SK-N-SH treated with all-trans-retinoic acid at 6 μM for 48 hours (cell line): Measurements from ENCODE around the gene HEPN1.

Source experiments
- ATAC-seq: fragments of 200-7000 bp; cut with Tn5 transposase; 3 replicates; pipeline ENCODE4 v1.9.1; 2020; ENCODE audit warnings: mild to moderate bottlenecking, moderate library complexity
- ARNTL ChIP-seq: fragments of 450-650 bp; formaldehyde crosslinking; IDR thresholded peaks from 2 replicates; pipeline ENCODE4 v1.5.0; 2020; ENCODE audit warnings: low read depth, mild to moderate bottlenecking, moderate library complexity, borderline replicate concordance
- BACH2 ChIP-seq: fragments of 250-450 bp; sonication (Bioruptor Pico); IDR thresholded peaks from 2 replicates; pipeline ENCODE4 v1.9.0; 2021; ENCODE audit warnings: mild to moderate bottlenecking, borderline replicate concordance
- CREB5 ChIP-seq: fragments of 250-450 bp; sonication (Bioruptor Pico); IDR thresholded peaks from 2 replicates; pipeline ENCODE4 v1.5.1; 2020; ENCODE audit warnings: low read depth, mild to moderate bottlenecking, moderate library complexity
- CSDC2 ChIP-seq: fragments of 250-450 bp; sonication (Bioruptor Pico); IDR thresholded peaks from 2 replicates; pipeline ENCODE4 v1.5.0; 2020; ENCODE audit warnings: mild to moderate bottlenecking, moderate library complexity
- ESRRG ChIP-seq: fragments of 250-450 bp; sonication (Bioruptor Pico); IDR thresholded peaks from 2 replicates; pipeline ENCODE4 v1.6.1; 2021; ENCODE audit warnings: mild to moderate bottlenecking
- GLIS3 ChIP-seq: fragments of 250-450 bp; sonication (Bioruptor Pico); IDR thresholded peaks from 2 replicates; pipeline ENCODE4 v1.5.0; 2020; ENCODE audit warnings: mild to moderate bottlenecking, moderate library complexity
- ISL1 ChIP-seq: fragments of 250-450 bp; sonication (Bioruptor Pico); IDR thresholded peaks from 2 replicates; pipeline ENCODE4 v2.1.2; 2022; ENCODE audit warnings: mild to moderate bottlenecking, moderate library complexity
- OSR1 ChIP-seq: fragments of 250-450 bp; sonication (Bioruptor Pico); IDR thresholded peaks from 2 replicates; pipeline ENCODE4 v1.8.0; 2022; ENCODE audit warnings: moderate library complexity, mild to moderate bottlenecking, inconsistent platforms
- PATZ1 ChIP-seq: fragments of 250-450 bp; sonication (Bioruptor Pico); IDR thresholded peaks from 2 replicates; pipeline ENCODE4 v1.8.0; 2020; ENCODE audit warnings: mild to moderate bottlenecking, moderate library complexity, borderline replicate concordance
- PPARA ChIP-seq: fragments of 250-450 bp; sonication (Bioruptor Pico); IDR thresholded peaks from 2 replicates; pipeline ENCODE4 v1.5.0; 2020; ENCODE audit warnings: mild to moderate bottlenecking, borderline replicate concordance
- RARB ChIP-seq: fragments of 250-450 bp; sonication (Bioruptor Pico); IDR thresholded peaks from 2 replicates; pipeline ENCODE4 v1.8.0; 2021; ENCODE audit warnings: mild to moderate bottlenecking, moderate library complexity
- SNAI2 ChIP-seq: fragments of 250-450 bp; sonication (Bioruptor Pico); IDR thresholded peaks from 2 replicates; pipeline ENCODE4 v1.5.0; 2020; ENCODE audit warnings: mild to moderate bottlenecking, moderate library complexity
- TCF4 ChIP-seq: fragments of 250-450 bp; sonication (Bioruptor Pico); IDR thresholded peaks from 2 replicates; pipeline ENCODE4 v1.8.0; 2021; ENCODE audit warnings: mild to moderate bottlenecking, moderate library complexity, borderline replicate concordance
- TOX ChIP-seq: fragments of 250-450 bp; sonication (Bioruptor Pico); IDR thresholded peaks from 2 replicates; pipeline ENCODE4 v1.8.0; 2021; ENCODE audit warnings: mild to moderate bottlenecking, moderate library complexity, borderline replicate concordance
- TSHZ2 ChIP-seq: fragments of 250-450 bp; sonication (Bioruptor Pico); IDR thresholded peaks from 2 replicates; pipeline ENCODE4 v1.5.0; 2020; ENCODE audit warnings: mild to moderate bottlenecking, moderate library complexity
- ZC3H10 ChIP-seq: fragments of 250-450 bp; sonication (Bioruptor Pico); IDR thresholded peaks from 2 replicates; pipeline ENCODE4 v1.5.1; 2021; ENCODE audit warnings: mild to moderate bottlenecking, moderate library complexity
- ZFP3 ChIP-seq: fragments of 250-450 bp; sonication (Bioruptor Pico); IDR thresholded peaks from 2 replicates; pipeline ENCODE4 v1.5.0; 2020; ENCODE audit warnings: mild to moderate bottlenecking, moderate library complexity
- ZFP30 ChIP-seq: fragments of 450-650 bp; formaldehyde crosslinking; IDR thresholded peaks from 2 replicates; pipeline ENCODE4 v1.5.0; 2022; ENCODE audit warnings: mild to moderate bottlenecking, moderate library complexity
- ZNF565 ChIP-seq: fragments of 450-650 bp; formaldehyde crosslinking; conservative IDR thresholded peaks from 2 replicates; pipeline ENCODE4 v1.5.0; 2020; ENCODE audit warnings: low read depth, mild to moderate bottlenecking, moderate library complexity
- ZNF70 ChIP-seq: fragments of 450-650 bp; formaldehyde crosslinking; IDR thresholded peaks from 2 replicates; pipeline ENCODE4 v1.5.0; 2020; ENCODE audit warnings: mild to moderate bottlenecking, moderate library complexity
- ZNF8 ChIP-seq: fragments of 450-650 bp; formaldehyde crosslinking; IDR thresholded peaks from 2 replicates; pipeline ENCODE4 v1.5.0; 2020; ENCODE audit warnings: mild to moderate bottlenecking, moderate library complexity
- TF ChIP-seq, protein P1 (sequence below): fragments of 250-450 bp; sonication (Bioruptor Pico); IDR thresholded peaks from 2 replicates; pipeline ENCODE4 v1.5.1; 2021; ENCODE audit warnings: mild to moderate bottlenecking, moderate library complexity

HEPN1 gene

GRCh38 chr11:124891373-124891861, 27.6 kb upstream of the HEPN1 start:
- peak; percentile 52 for ATAC-seq
- TF ChIP-seq ZNF565 (CRISPR knock-in tag) (no peak), TOX (no peak), RARB (CRISPR knock-in tag) (no peak), ZFP30 (no peak), PPARA (CRISPR knock-in tag) (no peak)

DNA sequence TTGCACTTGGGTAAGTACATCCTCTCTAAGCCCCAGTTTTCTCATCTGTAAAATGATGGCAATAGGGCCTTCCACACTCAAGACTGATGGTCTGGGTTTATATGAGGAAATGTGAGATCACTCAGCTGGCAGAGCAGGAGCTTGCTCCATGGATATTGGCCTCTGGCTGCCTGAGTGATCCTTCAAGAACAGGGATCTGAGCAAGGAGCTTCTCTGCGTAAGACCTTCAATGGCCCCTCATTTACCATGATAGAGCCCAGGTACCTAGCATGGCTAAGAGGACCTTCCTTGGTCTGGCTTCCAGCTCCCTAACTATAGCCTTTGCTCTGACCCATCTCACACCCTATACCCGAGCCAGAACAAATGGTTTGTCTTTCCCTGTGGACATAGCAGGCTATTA, 26.9 kb upstream of the HEPN1 start:
- no peak for ATAC-seq
- TF ChIP-seq BACH2 (CRISPR knock-in tag) (no peak), ARNTL (CRISPR knock-in tag) (no peak), ISL1 (no peak), OSR1 (CRISPR knock-in tag) (no peak), CREB5 (CRISPR knock-in tag) (no peak), TOX (no peak), SNAI2 (CRISPR knock-in tag) (no peak), ZC3H10 (CRISPR knock-in tag) (no peak), ZFP30 (no peak), ZNF8 (no peak), ZFP3 (no peak), TCF4 (CRISPR knock-in tag) (no peak), GLIS3 (CRISPR knock-in tag) (no peak)

GRCh38 chr11:124892750-124893454, 26.1 kb upstream of the HEPN1 start:
- no peak for TF ChIP-seq ESRRG (CRISPR knock-in tag)
- TF ChIP-seq ZNF8, result no peak
- no peak for TF ChIP-seq ISL1
- no peak for TF ChIP-seq CSDC2 (CRISPR knock-in tag)
- no peak for TF ChIP-seq ZC3H10 (CRISPR knock-in tag)
- TF ChIP-seq BACH2 (CRISPR knock-in tag), result no peak
- no peak for TF ChIP-seq SNAI2 (CRISPR knock-in tag)
- TF ChIP-seq ZNF70, result no peak
- no peak for ATAC-seq

- TF ChIP-seq SNAI2 (CRISPR knock-in tag), result no peak
- ATAC-seq, result no peak
These were observed 25.2 kb upstream of the HEPN1 start for GRCh38 chr11:124893781-124894401.

DNA sequence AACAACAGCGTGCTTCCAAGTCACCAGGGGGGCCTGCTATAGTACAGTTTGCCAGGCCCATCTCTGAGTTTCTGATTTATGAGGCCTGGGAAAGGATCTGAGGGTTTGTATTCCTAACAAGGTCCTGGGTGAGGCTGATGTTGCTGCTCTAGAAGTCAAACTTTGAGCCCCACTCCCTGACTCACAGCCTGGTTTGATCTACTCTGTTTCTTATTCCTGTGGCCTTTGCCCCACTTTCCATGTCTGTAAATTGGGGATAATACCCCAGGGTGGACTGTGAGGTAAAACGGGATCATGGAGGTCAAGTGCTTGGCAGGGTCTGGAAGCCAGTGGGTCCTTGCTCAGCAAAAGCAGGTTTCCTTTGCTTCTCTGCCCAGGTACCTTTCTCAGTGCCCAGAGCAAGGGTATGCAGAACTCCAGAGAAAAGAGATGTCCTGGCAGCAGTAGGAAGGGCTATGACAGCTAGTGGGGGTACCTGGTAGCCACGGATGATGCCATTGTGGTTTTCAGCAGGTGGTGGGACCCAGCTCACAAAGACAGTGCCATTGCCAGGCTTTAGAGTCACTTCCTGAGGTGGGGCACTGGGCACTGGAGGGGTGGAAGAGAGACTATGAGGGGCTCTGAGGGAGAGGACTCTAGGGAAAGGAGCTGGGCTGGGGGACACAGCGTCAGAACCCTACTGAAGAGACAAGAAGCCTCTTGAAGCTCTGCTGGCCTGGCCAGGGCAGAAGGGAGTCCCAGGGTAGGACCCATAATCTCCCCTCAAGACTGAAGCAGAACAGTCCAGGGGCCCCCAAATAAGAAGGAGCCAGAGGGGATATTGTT, 24.2 kb upstream of the HEPN1 start:
- no peak for ATAC-seq
- TF ChIP-seq ZC3H10 (CRISPR knock-in tag), result no peak
- no peak for TF ChIP-seq TSHZ2 (CRISPR knock-in tag)
- no peak for TF ChIP-seq GLIS3 (CRISPR knock-in tag)
- TF ChIP-seq ZFP3, result no peak
- TF ChIP-seq, protein P1, sequence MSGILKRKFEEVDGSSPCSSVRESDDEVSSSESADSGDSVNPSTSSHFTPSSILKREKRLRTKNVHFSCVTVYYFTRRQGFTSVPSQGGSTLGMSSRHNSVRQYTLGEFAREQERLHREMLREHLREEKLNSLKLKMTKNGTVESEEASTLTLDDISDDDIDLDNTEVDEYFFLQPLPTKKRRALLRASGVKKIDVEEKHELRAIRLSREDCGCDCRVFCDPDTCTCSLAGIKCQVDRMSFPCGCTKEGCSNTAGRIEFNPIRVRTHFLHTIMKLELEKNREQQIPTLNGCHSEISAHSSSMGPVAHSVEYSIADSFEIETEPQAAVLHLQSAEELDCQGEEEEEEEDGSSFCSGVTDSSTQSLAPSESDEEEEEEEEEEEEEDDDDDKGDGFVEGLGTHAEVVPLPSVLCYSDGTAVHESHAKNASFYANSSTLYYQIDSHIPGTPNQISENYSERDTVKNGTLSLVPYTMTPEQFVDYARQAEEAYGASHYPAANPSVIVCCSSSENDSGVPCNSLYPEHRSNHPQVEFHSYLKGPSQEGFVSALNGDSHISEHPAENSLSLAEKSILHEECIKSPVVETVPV (CRISPR knock-in tag), result no peak
- no peak for TF ChIP-seq ZNF565 (CRISPR knock-in tag)
- TF ChIP-seq ZNF8, result no peak
- no peak for TF ChIP-seq CSDC2 (CRISPR knock-in tag)
- no peak for TF ChIP-seq ZNF70
- TF ChIP-seq ARNTL (CRISPR knock-in tag), result no peak
- TF ChIP-seq ISL1, result no peak
- TF ChIP-seq SNAI2 (CRISPR knock-in tag), result no peak
- no peak for TF ChIP-seq PATZ1 (CRISPR knock-in tag)
